ENCODE measurements around the gene MYO3A. TPM values are rescaled to one million over a fixed set of nuclear protein-coding genes. Genes with fewer than 3 reads are reported as not detected.

MYO3A gene
- total and polyA plus RNA-seq, 12 donors = 0.14 to 1.3 (median 0.50) TPM; not detected in 8

DNA sequence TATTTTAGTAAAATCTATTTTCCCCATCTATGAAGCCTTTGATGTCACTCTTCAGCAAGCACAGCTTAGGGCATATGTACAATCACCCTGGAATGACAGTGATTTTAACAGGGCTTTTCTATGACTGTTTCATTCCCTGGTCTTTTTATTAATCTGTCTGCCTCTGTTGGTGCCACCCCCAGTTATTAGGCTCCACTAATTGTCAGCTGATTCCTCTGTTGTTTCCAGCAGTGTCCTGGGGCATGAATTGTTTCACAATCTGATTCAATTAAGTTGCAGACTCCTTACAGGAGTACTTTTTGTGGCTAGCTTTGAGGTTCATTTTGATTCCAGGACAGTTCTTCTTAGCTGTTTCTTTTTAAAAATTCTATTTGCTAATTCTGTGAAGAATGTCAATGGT lies 38.6 kb downstream of the MYO3A start:
- Histone ChIP-seq H3K4me3 (no peak overlapping the region), H3K36me3 (replicated peaks in 1 of 2) (no peaks in the 10 kb centered on the region), H3K4me1 (replicated peaks in 1 of 2) (no peaks in the 10 kb centered on the region), H3K27me3 (no peaks in the 10 kb centered on the region), H3K9me3 (replicated peaks in 1 of 3) (no peaks in the 10 kb centered on the region), H3K27ac (no peak overlapping the region)
- no peak for TF ChIP-seq POLR2A (IDR thresholded peaks at IDR 0.05)
- no peak for TF ChIP-seq CTCF (IDR thresholded peaks at IDR 0.05)
- intact Hi-C loops (cut with DNase I) = no loop called here
- DNase-seq = no peak

DNA sequence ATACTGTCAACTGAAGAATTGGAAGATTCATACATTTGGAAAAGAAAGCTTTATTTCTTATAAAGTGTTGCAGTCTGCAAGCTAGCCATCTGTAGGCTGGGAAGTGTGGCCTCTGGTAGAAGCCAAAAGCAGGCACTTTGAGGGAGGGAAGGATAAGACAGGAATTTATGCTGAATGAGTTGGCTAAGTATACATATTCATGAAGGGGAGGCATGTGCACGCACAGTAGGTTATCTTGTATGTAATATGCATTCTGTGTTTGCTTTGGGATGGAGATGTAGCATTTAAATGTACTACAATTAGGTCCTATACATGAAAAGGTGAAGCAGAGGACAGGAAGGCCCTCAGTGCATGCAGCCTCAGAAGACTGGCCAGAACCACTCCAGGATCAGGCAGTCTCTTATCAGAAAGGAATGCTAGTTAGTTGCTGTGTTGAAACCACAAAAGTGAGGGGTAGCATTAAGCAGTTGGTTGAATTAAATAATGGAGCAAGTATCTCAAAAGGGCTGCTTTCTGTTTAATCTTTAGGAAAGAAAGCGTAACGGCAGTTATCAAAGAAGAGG lies 40.9 kb downstream of the MYO3A start:
- Histone ChIP-seq H3K4me1 (replicated peaks in 1 of 2) (no peaks in the 10 kb centered on the region), H3K9me3 (replicated peaks in 1 of 3) (no peaks in the 10 kb centered on the region), H3K27me3 (no peaks in the 10 kb centered on the region), H3K27ac (no peak overlapping the region), H3K4me3 (no peak overlapping the region), H3K36me3 (replicated peaks in 1 of 2) (no peaks in the 10 kb centered on the region)
- intact Hi-C loops (cut with DNase I) = no loop called here
- DNase-seq = no peak
- 81 to 92% (median 87%) methylated on average over 3 of the region's 3 CpGs for WGBS, 4 donors
- TF ChIP-seq CTCF (IDR thresholded peaks at IDR 0.05) (no peak), POLR2A (IDR thresholded peaks at IDR 0.05) (no peak)

- TF ChIP-seq CTCF (IDR thresholded peaks at IDR 0.05) (no peak), POLR2A (IDR thresholded peaks at IDR 0.05) (no peak)
- DNase-seq = no peak
- H3K27ac ChIP-seq = no peak overlapping the region
- no peaks in the 10 kb centered on the region for H3K36me3 ChIP-seq (replicated peaks in 1 of 2)
- H3K4me3 ChIP-seq = no peak overlapping the region
- H3K4me1 ChIP-seq (replicated peaks in 1 of 2) = no peaks in the 10 kb centered on the region
- WGBS, 4 donors = 26 to 73% (median 70%) methylated on average over 1 of the region's 1 CpG
- intact Hi-C loops (cut with DNase I) = no loop called here
- H3K9me3 ChIP-seq (replicated peaks in 1 of 3) = no peaks in the 10 kb centered on the region
- no peaks in the 10 kb centered on the region for H3K27me3 ChIP-seq
Measured at GRCh38 chr10:25978771-25979170, 44.7 kb downstream of the MYO3A start.

DNA sequence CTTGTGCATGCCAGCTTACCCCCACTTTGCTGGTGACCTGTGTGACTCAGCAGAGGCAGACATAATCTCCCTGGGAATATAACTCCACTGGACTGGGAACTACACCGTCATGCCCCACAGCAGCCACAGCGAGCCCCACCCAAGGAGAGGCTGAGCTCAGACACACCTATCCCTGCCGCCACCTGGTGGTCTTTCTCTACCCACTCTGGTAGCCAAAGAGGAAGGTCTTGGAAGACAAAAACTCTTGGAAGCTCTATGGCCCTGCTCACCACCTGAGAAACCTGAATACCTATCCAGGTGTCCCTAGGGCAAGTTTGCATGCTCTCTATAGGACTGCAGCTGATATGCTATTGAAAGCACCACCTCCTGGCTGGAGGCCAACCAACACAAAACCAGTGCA lies 48.1 kb downstream of the MYO3A start:
- no peak for TF ChIP-seq POLR2A (IDR thresholded peaks at IDR 0.05)
- TF ChIP-seq CTCF (IDR thresholded peaks at IDR 0.05) = no peak
- no peaks in the 10 kb centered on the region for H3K9me3 ChIP-seq (replicated peaks in 1 of 3)
- WGBS, 4 donors = 54 to 100% (median 75%) methylated on average over 1 to 3 of the region's 3 CpGs
- no peak overlapping the region for H3K4me3 ChIP-seq
- no peak overlapping the region for H3K27ac ChIP-seq
- H3K27me3 ChIP-seq = no peaks in the 10 kb centered on the region
- no peaks in the 10 kb centered on the region for H3K4me1 ChIP-seq (replicated peaks in 1 of 2)
- no peaks in the 10 kb centered on the region for H3K36me3 ChIP-seq (replicated peaks in 1 of 2)
- DNase-seq = no peak
- intact Hi-C loops (cut with DNase I) = no loop called here
